Suppressor macrophage (primary cell): Measurements from ENCODE around the gene NRAP.
A peak's percentile ranks its signal among the peaks of the same experiment; 100 is the strongest.
"Not testable (repeated sequence)": the region's sequence is repeated elsewhere in the genome, so short reads cannot be mapped to it uniquely, and the experiment has no call there.

Experiments used
- DNase-seq, 4 experiments: peaks; one replicate each; pipeline ENCODE4 v3.0.0-alpha.2; 2020 to 2022

Gene NRAP

GRCh38 chr10:113681533-113682470 is 18.0 kb upstream of the NRAP start:
- peak in 2 of 4 experiments; percentile 16 for DNase-seq

GRCh38 chr10:113680190-113681111 is 16.6 kb upstream of the NRAP start:
- DNase-seq: peak; percentile 61 to 85 (median 72)

GRCh38 chr10:113679463-113680189 is 15.8 kb upstream of the NRAP start, which contains the start of gene CASP7:
TSS of gene CASP7 (plus strand) at chr10:113679912. CDS start at chr10:113697494, 17,582 bp downstream.
- DNase-seq: peak; percentile 76 to 92 (median 86)

- peak in 3 of 4 experiments; percentile 12 to 22 (median 14) for DNase-seq
Observed at GRCh38 chr10:113666682-113667252, 2.9 kb upstream of the NRAP start.

DNA sequence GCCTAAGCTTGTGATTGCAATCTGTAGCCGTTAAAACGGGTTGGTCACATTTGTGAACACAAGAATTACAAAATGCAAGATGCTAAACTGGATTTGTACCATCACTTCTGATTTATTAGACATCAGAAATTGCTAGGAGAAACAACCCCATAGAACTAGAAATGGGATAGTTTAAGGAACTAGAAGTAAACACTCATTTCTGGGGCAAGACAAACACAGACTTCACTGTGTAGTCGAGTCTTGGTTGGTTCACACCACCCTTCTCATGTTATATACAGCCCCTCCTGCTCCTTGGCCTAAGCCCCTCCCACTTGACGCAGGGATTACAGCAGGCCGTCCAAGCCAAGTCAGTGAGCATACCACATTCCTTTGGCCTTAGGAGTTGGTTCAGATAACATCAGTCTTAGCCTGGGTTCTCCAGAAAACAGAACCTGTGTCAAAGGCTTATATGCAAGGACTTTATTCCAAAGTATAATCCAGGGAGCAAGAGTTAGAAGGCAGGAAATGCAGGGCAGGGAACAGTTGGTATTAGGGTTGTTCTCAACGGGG is 2.0 kb upstream of the NRAP start:
- no peak for DNase-seq

DNA sequence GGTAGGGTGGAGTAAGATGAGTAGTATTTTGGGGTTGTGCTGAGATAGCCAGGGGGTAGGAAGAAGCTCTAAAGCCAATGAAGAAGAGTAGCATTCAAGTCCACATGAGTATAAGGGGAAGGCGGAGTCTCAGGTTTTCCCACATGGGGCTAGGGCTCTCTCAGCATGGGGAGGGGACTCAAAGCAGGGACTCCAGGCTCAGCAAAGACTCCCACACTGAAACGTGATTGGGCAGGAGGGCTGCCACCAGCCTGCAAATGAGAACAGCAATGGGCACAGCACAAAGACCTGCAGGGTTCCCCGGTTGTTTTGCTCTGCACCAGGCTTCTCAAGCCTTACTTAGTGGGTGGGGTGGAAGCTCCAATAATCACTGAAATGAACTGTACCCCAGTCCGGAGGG is 1.5 kb upstream of the NRAP start:
- DNase-seq: no peak

DNA sequence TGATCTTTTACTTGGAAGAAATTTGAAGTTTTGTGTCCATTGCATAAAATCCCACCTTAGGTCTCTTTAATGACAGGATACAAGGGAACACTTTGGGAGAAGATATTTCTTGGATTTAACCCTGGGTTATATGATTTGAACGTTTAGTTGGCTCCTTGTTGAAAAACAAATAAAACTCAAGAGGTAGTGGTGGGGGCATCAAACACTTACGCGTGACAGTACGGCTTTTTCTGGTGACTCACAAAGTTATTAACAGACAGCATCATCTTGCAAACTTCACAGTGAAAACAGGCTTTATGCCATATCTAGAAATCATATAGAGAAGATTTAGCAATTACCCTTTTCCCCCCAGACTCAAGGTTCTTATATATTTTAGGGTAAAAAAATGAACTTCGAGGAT is 699 bp downstream of the NRAP start:
- DNase-seq: no peak

DNA sequence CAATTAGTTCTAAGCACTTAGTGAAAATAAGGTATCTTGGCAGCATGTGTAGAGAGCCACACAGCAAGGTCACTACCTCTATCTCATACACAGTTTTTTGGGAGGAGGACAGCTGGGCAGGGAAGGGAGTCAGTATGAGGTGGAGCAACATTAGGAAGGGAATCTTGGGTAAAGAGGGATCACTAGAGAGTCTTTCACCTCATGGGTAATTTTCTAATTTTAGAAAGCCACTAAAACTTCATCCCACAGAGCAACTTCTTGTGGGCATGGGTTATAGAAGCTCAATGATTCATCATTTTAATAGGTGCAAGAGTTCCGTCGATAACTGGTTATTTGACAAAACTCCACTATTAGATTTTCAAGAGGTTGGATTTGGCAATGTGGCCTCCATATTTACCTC is 2.5 kb downstream of the NRAP start:
- no peak for DNase-seq

GRCh38 chr10:113657544-113657943 is 6.3 kb downstream of the NRAP start:
- no peak for DNase-seq

GRCh38 chr10:113656896-113657295 is 6.9 kb downstream of the NRAP start:
- no peak for DNase-seq

GRCh38 chr10:113652456-113652855 is 11.4 kb downstream of the NRAP start:
- not testable (repeated sequence) for DNase-seq

DNA sequence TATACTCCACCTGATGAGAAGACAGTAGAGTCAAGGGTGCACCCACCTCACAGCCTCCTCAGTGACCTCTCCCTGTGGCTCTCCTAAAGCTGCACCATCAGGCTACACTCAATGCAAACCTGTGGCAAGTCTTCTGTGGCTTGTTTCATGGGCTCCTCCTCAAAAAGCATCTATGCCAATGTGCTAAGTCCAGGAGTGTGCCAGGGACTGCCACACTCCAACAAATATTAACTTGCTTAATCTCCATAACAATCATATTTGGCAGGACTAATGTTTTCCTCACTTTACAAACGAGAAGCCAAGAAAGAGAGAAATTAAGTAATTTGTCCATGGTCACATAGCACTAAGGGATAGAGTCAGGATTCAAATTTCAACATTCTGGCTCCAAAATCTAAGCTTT is 11.9 kb downstream of the NRAP start:
- DNase-seq: no peak

DNA sequence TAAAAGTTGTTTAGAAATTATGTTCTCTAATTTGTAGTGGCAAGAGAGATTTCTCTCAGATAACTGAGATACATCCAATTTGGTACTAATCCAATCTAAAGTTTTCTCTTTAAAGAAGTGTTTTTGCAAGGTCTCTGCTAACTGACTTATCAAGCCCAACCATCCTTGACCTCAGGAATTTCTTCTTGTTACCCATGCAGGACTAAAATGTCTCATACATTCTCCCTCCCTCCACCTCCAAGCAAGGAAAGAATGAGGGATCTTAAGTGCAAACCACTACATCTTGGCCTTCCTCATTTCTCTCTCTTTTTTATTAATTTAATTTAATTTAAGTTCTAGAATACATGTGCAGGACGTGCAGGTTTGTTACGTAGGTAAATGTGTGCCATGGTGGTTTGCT is 12.8 kb downstream of the NRAP start:
- no peak for DNase-seq

- no peak for DNase-seq
Observed at GRCh38 chr10:113650172-113650571, 13.7 kb downstream of the NRAP start.

DNA sequence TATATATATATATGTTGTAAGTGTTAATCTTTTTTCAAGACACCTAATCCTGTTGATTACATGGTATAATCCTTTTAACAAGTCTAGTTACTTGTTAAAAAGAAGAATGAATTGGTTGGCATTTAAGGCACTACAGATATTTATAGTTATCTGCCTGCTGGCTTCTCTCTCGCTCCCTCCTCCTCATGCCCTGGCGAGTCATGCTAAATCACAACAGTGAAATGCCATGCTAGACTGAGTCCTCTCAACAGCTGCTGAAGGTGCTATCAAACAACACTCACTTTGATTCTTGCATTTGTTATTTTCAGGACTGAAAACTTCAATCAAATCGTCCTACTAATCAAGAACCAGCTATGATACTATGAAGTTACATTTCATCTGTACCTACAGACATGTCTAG is 15.4 kb downstream of the NRAP start:
- DNase-seq: no peak

- no peak for DNase-seq
Observed at GRCh38 chr10:113647812-113648211, 16.0 kb downstream of the NRAP start.

DNA sequence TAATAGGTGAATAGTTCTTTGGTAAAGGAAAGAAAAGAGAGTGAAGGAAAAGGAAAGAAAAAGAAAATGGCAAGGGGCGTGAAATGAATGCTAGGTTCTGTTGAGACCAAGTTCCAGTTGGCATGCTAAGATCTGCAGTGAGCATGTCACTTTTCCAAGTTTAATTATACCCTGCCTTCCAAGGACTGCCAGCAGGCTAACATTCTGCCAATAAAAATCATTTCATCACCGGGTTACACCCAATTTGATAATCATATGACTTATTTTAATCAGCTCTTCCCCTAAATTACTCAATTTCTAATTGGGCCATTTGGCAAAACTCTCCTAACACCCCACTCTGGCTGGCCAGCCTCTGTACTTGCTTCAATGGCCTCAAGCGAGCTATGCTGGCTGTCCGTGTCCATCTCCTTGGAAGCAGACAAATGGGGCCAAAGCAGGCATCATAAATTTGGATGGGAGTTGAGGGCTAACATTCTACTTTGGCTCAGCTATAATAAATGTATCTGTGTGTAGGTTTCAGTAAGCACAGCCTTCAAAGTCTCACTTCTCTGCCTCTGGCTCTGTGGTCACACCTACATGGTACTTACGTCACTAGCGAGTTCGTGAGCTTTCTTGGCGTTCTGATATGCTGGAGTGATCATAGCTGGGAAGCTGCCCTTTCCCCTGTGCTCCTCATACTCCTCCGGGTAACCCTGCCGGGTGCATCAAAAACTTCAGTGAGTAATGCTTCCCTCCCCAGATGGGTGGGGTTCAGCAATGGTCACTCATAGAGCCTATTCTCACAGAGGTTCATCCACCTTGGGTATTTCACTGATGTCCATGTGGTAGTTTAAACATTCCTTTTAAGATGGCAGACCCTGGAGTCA is 17.3 kb downstream of the NRAP start:
- no peak for DNase-seq

- no peak for DNase-seq
Observed at GRCh38 chr10:113644185-113645120, 19.4 kb downstream of the NRAP start.

DNA sequence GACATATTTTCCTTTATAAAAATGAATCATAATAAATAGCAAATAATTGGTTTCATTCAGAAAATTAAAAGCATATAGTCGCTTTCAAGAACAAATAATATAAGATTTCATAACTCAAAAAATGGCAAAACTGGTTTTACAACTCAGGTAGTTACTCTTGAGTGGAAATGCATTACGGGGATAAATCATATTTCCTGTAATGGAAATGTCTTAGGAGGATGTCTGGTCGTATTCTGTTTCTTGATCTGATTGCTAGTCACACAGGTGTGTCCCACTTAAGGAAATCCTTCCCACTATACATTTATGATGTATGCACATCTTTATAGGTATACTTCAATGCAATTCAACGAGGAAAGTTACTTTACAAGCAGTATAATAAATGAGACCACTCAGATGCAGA is 20.7 kb downstream of the NRAP start:
- no peak for DNase-seq

- no peak for DNase-seq
Observed at GRCh38 chr10:113641702-113642101, 22.1 kb downstream of the NRAP start.
